Esophagus squamous epithelium (tissue), 5 donors: Measurements from ENCODE around the gene ADGRA3. TPM values are rescaled to one million over a fixed set of nuclear protein-coding genes. Genes with fewer than 3 reads are reported as not detected.
"Not testable (repeated sequence)": the region's sequence is repeated elsewhere in the genome, so short reads cannot be mapped to it uniquely, and the experiment has no call there.

Experiments
- DNase-seq: peaks from one replicate; lab custom pipeline; 2025; lab: John Stamatoyannopoulos, UW
- H3K27ac ChIP-seq, 4 donors: fragments of 200-600 bp; sonication (generic); one replicate each; pipeline ENCODE4 v1.5.1; 2016 to 2019; ENCODE audit warnings: mild to moderate bottlenecking in 1 of 4
- H3K27me3 ChIP-seq, 4 donors: fragments of 200-600 bp; sonication (generic); 1 replicate in 3 of 4; 2 replicates in 1 of 4; pipeline versions ENCODE4 v1.5.1 to v1.6.0; 2017 to 2021; ENCODE audit warnings: antibody characterized with exemption in 1 of 4
- H3K36me3 ChIP-seq, 3 donors: fragments of 200-600 bp; sonication (generic); one replicate each; pipeline ENCODE4 v1.5.1; 2016 to 2019
- H3K4me1 ChIP-seq, 3 donors: fragments of 200-600 bp; sonication (generic); one replicate each; pipeline ENCODE4 v1.5.1; 2017 to 2019
- H3K4me3 ChIP-seq, 4 donors: fragments of 200-600 bp; sonication (generic); 1 replicate in 3 of 4; 2 replicates in 1 of 4; pipeline ENCODE4 v1.5.1; 2016 to 2019; ENCODE audit warnings: mild to moderate bottlenecking in 2 of 4, moderate library complexity in 1 of 4
- H3K9me3 ChIP-seq, 3 donors: fragments of 200-600 bp; sonication (generic); one replicate each; pipeline ENCODE4 v1.5.1; 2016 to 2019
- POLR2A ChIP-seq, 4 donors: fragments of 450-650 bp; IDR thresholded peaks; one replicate each; pipeline ENCODE4 v1.6.1; 2017; ENCODE audit warnings: antibody characterized with exemption in 4 of 4, mild to moderate bottlenecking in 4 of 4, moderate library complexity in 3 of 4
- WGBS, 2 donors: methylation state at CpG; one replicate each; pipeline ENCODE4 v1.1.5; 2018; 5-methylcytosine and 5-hydroxymethylcytosine counted together
- intact Hi-C: fragments of 100-400 bp; cut with DNase I; formaldehyde crosslinking; loops from one replicate; pipeline ENCODE4 v1.15.0; 2022
- total RNA-seq, 4 donors: library from RNA; depleted of rRNA; stranded (reverse); fragments of >200 nt; gene quantifications; one replicate each; pipeline ENCODE4 v1.1.0, GENCODE V29; 2016
- TF ChIP-seq, protein P1 (sequence below), 6 experiments: fragments of 450-650 bp in 4 of 6; fragments of 200-600 bp in 2 of 6; sonication (generic) in 2 of 6; IDR thresholded peaks; one replicate each; pipeline ENCODE4 v1.5.1; 2016 to 2019; ENCODE audit warnings: antibody characterized with exemption in 6 of 6, mild to moderate bottlenecking in 4 of 6, moderate library complexity in 4 of 6
- donor health status: DM: yes; HTN: yes; CAD: no.

The ADGRA3 gene
- total RNA-seq, 4 donors from 2014 or later, result 5.4 to 20.4 (median 12.9) TPM

GRCh38 chr4:22477813-22478182 lies 38.1 kb downstream of the ADGRA3 start:
- no peak for TF ChIP-seq POLR2A (IDR thresholded peaks at IDR 0.05)
- TF ChIP-seq, protein P1, sequence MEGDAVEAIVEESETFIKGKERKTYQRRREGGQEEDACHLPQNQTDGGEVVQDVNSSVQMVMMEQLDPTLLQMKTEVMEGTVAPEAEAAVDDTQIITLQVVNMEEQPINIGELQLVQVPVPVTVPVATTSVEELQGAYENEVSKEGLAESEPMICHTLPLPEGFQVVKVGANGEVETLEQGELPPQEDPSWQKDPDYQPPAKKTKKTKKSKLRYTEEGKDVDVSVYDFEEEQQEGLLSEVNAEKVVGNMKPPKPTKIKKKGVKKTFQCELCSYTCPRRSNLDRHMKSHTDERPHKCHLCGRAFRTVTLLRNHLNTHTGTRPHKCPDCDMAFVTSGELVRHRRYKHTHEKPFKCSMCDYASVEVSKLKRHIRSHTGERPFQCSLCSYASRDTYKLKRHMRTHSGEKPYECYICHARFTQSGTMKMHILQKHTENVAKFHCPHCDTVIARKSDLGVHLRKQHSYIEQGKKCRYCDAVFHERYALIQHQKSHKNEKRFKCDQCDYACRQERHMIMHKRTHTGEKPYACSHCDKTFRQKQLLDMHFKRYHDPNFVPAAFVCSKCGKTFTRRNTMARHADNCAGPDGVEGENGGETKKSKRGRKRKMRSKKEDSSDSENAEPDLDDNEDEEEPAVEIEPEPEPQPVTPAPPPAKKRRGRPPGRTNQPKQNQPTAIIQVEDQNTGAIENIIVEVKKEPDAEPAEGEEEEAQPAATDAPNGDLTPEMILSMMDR (IDR thresholded peaks at IDR 0.05), result no peak
- peaks cover 0 to 4% (median 1%) of the 10 kb centered on the region in 3 donors for H3K4me1 ChIP-seq
- H3K36me3 ChIP-seq, result no peaks in the 10 kb centered on the region
- intact Hi-C loops, result no loop called here
- DNase-seq, result no peak
- WGBS, 2 donors, result 70 to 79% methylated on average over 6 of the region's 6 CpGs
- H3K9me3 ChIP-seq, result no peaks in the 10 kb centered on the region
- H3K4me3 ChIP-seq, result no peak overlapping the region
- H3K27me3 ChIP-seq, result no peaks in the 10 kb centered on the region
- H3K27ac ChIP-seq, result no peak overlapping the region

GRCh38 chr4:22477136-22477812 lies 38.6 kb downstream of the ADGRA3 start:
- Histone ChIP-seq H3K27me3 (no peaks in the 10 kb centered on the region), H3K4me3 (no peak overlapping the region), H3K36me3 (no peaks in the 10 kb centered on the region), H3K9me3 (no peaks in the 10 kb centered on the region), H3K4me1 (peaks cover 0 to 5% (median 0%) of the 10 kb centered on the region in 3 donors), H3K27ac (no peak overlapping the region)
- TF ChIP-seq, protein P1 (IDR thresholded peaks at IDR 0.05), result no peak
- TF ChIP-seq POLR2A (IDR thresholded peaks at IDR 0.05), result no peak
- 66 to 72% methylated on average over 8 of the region's 8 CpGs for WGBS, 2 donors
- intact Hi-C loops, result no loop called here
- DNase-seq, result no peak

- WGBS, 2 donors, result 87 to 89% methylated on average over 7 of the region's 7 CpGs
- TF ChIP-seq, protein P1 (IDR thresholded peaks at IDR 0.05), result no peak
- TF ChIP-seq POLR2A (IDR thresholded peaks at IDR 0.05), result no peak
- Histone ChIP-seq H3K4me1 (peaks cover 0 to 5% (median 0%) of the 10 kb centered on the region in 3 donors), H3K27me3 (no peaks in the 10 kb centered on the region), H3K36me3 (no peaks in the 10 kb centered on the region), H3K27ac (no peak overlapping the region), H3K9me3 (no peaks in the 10 kb centered on the region), H3K4me3 (no peak overlapping the region)
- intact Hi-C loops, result no loop called here
- DNase-seq, result no peak
Measured at GRCh38 chr4:22476011-22476410, 39.9 kb downstream of the ADGRA3 start.

GRCh38 chr4:22475311-22475646 lies 40.6 kb downstream of the ADGRA3 start:
- H3K36me3 ChIP-seq, H3K27ac ChIP-seq, DNase-seq, intact Hi-C loops, H3K27me3 ChIP-seq, H3K4me3 ChIP-seq, H3K9me3 ChIP-seq, H3K4me1 ChIP-seq: not testable (repeated sequence)
- 90% methylated on average over 7 to 16 of the region's 16 CpGs for WGBS, 2 donors

DNA sequence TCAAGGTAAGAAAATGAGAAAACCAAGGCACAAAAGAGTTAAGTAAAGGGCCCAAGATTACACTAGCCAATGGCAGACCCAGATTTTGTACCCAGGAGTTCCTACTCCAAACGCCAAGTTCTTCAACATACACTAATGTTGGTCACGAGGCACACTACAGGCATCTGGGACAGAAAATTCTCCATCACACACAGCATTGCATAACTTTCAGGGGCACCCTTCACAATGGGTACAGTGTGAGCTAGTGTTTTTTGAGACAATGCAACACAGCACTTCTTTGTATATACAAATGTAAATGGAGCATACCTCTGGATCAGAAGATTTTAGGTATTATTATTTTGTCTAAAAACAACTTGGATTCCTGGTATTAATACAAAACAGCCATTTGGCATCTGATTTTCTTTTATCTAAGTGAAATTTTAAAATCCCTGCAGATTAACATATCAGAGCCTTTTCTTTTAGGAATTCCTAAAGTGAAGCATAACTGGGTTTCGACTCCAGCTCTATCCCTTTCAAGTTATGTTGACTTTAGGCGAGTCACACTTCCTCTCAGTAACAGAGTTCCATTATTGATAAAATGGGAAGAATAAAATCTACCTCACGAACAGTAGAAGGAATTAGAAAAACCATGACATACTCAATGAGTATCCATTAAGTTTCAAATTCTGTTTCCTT lies 41.1 kb downstream of the ADGRA3 start:
- intact Hi-C loops, result no loop called here
- no peak for DNase-seq
- Histone ChIP-seq H3K27ac (no peak overlapping the region), H3K9me3 (no peaks in the 10 kb centered on the region), H3K4me3 (no peak overlapping the region), H3K27me3 (no peaks in the 10 kb centered on the region), H3K4me1 (peaks cover 0 to 5% (median 0%) of the 10 kb centered on the region in 3 donors), H3K36me3 (peaks cover 0 to 4% (median 0%) of the 10 kb centered on the region in 3 donors)
- 54 to 63% methylated on average over 5 of the region's 5 CpGs for WGBS, 2 donors
- no peak for TF ChIP-seq POLR2A (IDR thresholded peaks at IDR 0.05)
- TF ChIP-seq, protein P1 (IDR thresholded peaks at IDR 0.05), result no peak
